ENCODE results near the gene MESP1.
A peak's percentile ranks its signal among the peaks of the same experiment; 100 is the strongest.
"Not testable (repeated sequence)": the region's sequence is repeated elsewhere in the genome, so short reads cannot be mapped to it uniquely, and the experiment has no call there.

Gene MESP1, protein sequence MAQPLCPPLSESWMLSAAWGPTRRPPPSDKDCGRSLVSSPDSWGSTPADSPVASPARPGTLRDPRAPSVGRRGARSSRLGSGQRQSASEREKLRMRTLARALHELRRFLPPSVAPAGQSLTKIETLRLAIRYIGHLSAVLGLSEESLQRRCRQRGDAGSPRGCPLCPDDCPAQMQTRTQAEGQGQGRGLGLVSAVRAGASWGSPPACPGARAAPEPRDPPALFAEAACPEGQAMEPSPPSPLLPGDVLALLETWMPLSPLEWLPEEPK

DNA sequence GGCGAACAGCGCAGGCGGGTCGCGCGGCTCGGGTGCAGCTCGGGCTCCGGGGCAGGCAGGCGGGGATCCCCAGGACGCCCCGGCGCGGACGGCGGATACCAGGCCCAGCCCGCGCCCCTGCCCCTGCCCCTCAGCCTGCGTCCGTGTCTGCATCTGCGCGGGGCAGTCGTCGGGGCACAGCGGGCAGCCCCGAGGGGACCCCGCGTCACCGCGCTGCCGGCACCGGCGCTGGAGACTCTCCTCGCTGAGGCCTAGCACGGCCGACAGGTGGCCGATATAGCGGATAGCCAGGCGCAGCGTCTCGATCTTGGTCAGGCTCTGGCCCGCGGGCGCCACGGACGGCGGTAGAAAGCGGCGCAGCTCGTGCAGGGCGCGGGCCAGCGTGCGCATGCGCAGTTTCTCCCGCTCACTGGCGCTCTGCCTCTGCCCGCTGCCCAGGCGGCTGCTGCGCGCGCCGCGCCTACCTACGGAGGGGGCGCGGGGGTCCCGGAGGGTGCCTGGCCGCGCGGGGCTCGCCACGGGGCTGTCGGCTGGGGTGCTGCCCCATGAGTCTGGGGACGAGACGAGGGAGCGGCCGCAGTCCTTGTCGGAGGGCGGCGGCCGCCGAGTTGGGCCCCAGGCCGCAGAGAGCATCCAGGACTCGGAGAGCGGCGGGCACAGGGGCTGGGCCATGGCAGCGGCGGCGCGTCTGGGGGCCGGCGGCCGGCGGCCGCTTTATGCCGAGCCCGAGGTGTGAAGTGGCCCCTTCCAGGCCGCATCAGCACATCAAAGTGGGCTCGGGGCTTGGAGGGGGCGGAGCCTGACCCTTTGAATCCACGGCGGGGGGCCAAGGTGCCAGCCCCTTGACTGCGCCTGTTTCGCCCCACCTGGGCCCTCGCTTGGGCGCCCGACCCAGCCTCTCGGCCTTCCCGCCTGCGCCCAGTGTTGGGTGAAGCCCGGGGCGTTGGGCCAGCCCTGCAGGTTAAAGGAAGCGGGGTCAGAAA is at the start of gene MESP1:
TSS of gene MESP1 (minus strand) at position 690 of the 983 bp plus-strand sequence. CDS start at position 672, 18 bp downstream.
- peak; percentile 80 for DNase-seq (ENCODE audit: low read depth)

DNA sequence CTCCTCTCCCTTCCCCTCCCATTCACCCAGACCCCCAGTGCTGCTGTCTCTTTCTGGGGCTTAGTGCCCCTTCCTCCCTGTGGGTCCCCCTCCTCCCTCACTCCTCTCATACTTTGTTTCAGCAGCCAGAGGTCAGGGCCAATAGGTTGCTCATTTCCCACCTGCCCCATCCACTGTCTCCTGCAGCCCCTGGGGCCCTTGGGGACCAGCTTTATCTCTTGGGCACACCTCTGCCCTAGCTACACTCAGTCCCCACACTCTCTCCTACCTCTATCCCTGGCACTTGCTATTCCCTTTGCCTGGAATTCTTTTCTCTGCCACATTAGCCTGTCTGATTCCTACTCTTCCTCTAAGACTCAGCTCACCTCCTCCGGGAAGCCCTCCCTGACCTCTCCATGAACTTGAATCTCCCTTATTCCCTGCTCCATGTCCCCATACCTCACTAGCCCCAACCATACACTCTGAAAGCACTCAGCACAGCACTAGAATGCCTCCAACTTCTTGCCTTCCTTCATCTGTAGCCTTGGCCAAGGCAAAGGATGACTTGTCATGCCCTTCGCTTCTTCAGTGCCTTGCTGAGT is 49.0 kb upstream of the MESP1 start:
- DNase-seq (ENCODE audit: low read depth) = no peak

DNA sequence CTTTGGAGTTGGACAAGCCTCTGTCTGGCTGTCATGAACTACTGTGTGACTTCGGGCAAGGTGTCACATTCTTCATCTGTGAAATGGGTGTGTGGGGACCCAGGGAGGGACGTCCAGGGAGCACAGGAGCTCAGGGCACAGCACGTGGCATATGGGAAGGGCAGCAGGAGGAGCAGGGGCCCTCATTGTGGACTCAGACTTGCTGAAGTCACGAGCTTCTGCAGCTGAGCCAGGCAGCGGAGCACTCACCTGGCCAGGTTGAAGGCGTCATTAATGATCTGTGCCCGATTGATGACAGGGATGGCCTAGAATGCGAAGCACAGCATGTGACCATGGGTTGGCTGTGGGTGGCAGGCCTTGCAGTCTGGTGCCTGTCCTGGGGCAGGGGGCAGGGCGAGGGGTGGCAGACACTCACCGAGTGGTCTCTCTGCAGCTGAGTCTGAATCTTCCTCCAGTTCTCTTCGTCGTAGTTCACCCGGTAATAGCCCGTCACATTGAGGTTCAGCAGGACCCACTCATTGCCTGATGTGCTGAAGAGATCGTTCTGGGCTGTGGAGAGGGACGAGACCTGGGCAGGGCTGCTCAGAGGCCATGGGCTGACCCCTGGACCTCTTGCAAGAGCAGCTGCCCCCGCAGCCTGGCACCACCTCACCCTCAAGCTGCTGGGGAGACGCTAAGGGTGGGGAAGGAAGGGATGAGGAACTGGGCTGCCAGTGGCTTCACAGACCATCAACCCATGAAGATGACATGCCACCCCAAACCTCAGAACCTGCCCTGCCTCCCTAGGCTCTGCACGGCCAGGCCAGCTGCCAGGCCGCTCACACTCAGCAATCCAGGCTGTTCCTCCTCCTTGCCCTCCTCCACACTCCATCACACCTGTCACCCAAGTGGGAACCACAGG is 48.2 kb upstream of the MESP1 start:
- DNase-seq (ENCODE audit: low read depth) = no peak

DNA sequence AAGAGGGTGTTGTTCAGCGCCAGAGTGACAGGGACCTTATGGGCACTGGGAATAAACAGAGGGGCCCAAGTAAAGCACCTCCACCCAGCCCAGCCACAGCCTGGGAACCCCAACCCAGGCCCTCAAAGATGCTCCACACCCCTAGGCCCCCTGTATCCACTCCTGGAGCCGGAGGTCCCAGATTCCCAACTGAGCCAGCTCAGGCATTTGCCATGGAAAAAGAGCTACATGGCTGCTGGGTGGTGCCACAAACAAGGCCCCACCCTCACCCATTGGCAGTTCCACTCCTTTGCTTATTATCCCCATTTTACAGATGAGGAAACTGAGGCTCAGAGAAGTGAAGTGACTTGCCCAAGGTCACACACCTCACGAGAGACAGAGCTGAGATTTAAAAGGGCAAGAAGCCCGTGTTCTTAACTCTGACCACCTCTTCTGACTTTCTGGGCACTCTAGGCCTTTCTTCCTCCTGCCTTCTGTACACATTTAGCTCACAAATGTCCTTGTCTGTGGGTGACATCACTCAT is 46.7 kb upstream of the MESP1 start:
- DNase-seq (ENCODE audit: low read depth) = no peak

DNA sequence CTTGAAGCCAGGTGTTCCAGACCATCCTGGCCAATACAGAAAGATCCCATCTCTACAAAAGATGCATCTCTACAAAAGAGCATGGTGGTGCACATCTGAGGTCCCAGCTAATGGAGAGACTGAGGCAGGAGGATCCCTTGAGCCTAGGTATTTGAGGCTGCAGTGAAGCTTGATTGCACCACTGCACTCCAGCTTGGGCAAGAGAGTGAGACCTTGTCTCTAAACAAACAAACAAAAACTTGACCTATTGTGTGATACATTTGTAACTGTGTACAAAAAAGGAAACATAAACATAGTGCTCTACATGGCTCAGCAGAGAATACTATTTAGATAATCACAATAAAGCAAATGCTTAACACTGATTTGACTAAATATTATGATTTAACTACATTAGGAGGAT is 44.9 kb upstream of the MESP1 start:
- no peak for DNase-seq (ENCODE audit: low read depth)

DNA sequence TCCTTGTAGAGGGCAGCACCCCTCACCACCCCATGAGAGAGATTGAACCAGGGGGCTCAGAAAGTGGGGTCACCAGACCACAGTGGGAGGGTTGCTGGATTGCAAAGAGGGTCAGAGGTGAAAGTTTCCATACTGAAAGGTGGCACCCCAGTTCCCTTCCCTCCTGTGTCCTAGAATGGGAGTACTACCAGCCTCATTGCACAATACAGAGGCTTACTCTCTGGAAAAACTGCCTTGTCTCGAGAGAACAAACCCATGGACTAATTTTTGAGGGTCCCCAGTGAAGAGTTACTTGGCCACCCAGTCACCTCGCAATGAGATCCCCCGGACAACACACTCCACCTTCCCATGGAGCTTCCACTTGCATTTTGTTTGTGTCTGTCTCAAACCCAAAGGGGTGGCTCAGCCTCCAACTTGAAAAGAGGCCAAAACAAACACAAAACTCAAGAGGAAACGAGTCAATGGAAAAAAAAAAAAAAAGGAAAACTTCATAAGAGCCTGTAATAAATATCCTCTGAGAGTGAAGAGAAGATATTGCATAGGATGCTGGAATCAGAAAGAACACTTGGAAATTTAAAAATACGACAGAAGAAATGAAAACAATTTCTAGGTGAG is 43.7 kb upstream of the MESP1 start:
- no peak for DNase-seq (ENCODE audit: low read depth)

DNA sequence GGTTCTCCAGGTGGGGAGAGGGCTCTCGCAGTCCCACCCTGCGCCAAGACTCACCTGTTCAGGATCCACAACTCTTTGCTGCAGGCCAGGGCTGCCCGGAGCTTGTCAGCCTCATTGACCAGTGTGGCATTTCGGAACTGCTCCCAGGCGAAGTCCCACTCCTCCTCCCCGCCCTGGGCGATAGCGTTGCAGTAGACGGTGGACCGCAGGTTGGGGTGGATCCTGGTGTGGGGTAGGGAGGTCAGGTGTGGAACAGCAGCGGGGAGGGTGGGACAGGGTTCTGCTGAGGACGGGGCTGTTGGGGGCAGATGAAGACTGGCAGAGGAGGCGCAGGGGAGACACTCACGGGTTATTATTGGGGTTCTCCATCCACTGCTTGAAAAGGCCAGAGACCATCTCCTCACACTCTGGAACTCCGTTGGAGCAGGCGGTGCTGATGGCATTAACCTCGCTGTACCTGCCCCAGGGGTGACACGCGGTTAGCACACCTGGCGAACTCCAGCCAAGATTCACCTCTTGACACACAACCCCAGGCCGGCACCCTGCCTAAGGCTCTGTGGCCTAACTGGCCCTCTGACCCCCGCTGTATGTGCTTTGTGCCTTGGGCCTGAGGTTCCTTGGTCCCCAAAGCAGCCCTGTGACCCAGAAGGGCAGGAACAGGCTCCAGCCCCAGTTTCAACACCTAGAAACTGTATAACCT is 41.2 kb upstream of the MESP1 start:
- no peak for DNase-seq (ENCODE audit: low read depth)

DNA sequence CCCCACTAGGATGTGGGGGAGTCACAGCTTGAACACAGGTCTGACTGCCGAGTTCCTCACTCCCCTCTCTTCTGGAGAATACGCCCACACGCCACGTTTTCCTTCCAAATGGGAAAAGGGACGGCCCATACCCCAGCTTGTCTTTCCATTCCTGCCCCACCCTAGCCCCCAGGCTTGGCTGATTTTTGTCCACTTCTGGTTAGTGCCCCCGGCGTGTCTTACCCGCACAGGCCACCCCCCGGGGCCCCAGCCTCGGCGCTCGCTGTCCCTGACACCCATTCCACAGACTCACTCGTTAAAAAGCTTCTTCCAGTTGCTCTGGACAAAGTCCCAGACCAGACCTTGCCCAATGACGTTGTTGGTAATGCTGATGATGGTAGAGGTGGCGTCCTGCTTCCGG is 39.6 kb upstream of the MESP1 start:
- no peak for DNase-seq (ENCODE audit: low read depth)

DNA sequence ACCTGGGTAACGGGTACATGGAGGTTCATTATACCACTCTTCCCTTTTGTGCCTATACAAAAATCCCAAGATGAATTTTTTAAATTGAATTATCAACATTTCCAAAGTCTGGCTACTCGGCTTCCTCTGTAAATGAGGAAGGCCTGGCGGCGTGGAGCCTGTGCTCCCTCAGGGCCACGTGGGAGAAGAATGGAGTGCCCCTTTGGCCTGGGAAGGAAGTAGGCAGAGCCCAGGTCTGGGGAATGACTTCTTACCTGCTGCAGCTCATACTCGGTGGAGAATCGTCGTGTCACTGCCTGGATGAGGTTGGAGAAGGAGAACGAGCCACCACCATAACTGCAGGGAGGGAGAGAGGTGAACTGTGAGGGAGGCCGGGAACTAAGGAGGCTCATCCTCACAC is 39.2 kb upstream of the MESP1 start:
- no peak for DNase-seq (ENCODE audit: low read depth)

DNA sequence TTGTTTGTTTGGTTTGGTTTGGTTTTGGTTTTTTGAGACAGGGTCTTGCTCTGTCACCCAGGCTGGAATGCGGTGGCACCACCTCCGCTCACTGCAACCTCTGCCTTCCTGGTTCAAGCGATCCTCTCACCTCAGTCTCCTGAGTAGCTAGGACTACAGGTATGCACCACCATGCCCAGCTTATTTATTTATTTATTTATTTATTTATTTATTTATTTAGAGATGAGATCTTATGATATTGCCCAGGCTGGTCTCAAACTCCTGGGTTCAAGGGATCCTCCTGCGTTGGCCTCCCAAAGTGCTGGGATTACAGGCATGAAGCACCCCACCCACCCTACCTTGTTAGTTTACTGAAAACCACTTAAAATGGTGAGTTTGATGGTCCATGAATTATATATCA is 37.5 kb upstream of the MESP1 start:
- not testable (repeated sequence) for DNase-seq (ENCODE audit: low read depth)

DNA sequence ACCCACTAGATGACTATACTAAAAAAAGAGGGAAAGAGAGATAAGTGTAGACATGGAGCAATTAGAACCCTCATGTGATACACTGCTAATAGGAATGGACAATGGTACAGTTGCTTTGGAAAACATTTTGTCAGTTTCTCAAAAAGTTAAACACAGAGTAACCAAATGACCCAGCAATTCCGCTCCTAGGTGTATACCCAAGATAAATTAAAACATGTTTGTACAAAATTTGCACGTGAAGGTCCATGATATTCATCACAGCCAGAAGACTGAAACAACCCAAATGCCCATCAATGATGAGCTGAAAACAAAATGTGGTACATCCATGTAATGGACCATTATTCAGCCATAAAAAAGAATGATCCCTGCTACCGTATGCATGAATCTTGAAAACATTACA is 36.9 kb upstream of the MESP1 start:
- DNase-seq (ENCODE audit: low read depth) = no peak

DNA sequence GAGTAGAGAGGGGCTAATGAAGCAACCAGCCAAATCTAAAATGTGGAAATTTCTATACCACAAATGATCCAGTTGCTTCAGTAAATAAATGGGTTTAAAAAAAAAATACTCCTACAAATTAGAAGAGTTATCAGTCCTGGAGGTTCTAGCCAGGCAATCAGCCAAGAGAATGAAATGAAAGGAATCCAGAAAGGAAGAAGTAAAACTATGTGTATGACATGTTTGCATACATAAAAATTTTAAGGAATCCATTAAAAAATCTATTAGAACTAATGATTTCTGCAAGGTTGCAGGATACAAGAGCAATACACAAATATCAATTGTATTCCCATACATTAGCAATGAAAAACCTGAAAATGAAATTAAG is 34.7 kb upstream of the MESP1 start:
- no peak for DNase-seq (ENCODE audit: low read depth)

DNA sequence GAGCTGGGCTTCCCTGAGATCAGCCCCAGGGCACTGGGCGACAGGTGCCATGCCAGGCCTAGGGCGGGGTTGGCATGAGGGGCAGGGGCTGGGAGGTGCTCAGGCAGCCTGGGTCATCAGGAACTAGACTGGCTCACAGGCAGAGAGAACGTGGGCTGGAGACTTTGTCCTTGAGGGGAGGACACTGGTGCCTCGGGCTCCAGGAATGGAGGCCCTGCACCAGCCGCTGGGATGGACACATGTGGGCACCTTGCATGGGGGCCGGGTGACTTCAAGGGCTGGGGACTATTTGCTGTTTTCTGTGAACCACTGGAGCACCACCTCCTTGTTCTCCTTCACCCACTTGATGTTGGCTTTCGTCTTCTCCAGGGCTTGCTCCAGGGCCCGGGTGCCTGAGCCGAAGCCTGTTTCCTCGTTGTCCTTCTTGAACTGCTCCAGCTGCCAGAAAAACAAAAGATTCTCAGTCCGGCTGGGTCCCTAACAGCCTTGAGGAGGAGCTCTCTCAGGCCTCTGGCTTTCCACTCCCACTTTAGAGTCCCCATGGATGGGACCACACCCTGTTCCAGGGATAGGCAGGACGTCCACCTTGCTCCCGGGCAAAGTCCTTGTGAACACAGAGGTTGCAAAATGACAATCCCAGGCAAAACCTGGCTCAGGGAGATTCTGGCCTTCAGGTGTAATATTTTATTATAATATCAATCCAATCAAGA is 34.2 kb upstream of the MESP1 start:
- no peak for DNase-seq (ENCODE audit: low read depth)

DNA sequence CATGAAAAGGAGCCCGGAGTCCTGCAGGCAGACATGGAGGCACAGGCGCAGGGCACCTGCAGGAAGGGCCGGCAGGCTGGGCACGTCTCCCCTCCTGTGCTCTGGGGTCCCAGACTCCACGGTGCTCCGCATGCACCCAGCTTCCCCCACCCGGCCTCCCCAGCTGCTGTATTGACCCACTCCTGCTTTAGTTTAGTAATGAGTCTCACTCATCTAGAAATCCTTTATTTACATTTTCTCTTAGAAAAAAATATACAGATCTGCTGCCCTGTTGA is 33.6 kb upstream of the MESP1 start:
- DNase-seq (ENCODE audit: low read depth) = no peak

DNA sequence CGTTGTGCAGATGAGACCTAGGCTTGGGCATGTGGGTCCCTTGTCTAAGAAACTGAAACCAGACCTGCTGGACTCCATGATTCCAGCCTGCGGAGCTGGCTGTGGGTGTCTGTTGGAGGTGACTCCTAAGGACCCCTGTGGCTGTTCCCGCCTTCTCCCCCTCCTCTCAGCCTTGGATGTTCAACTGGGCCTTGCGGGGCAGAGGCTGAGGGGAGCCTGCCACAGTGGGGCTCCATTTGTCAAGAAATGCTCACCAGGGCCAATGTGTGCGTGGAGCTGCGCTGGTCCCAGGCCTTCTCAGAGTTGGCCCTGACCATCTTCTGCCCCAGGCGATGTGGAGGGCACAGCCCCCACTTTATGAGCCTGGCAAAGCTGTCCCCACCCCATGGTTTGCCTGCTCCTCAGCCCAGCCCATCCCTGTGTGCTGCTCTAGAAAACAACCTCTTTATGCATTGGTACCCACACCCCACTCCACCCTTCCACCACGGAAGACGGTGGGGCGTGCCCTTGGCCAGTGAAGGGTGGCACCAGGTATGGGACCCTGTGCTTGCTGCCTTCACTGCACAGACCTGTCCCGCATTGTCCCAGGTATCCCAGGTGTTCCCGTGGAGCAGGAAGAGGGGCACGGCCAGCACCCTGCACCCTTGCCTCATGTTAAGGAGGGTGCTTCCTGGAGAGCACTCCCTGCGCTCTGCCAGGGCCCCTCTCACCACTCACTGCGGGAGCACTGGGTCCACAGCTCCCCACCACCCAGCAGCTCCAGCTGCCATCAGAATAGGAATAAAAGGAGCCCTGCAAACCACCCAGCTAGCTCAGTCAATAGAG is 33.0 kb upstream of the MESP1 start:
- DNase-seq (ENCODE audit: low read depth) = no peak

DNA sequence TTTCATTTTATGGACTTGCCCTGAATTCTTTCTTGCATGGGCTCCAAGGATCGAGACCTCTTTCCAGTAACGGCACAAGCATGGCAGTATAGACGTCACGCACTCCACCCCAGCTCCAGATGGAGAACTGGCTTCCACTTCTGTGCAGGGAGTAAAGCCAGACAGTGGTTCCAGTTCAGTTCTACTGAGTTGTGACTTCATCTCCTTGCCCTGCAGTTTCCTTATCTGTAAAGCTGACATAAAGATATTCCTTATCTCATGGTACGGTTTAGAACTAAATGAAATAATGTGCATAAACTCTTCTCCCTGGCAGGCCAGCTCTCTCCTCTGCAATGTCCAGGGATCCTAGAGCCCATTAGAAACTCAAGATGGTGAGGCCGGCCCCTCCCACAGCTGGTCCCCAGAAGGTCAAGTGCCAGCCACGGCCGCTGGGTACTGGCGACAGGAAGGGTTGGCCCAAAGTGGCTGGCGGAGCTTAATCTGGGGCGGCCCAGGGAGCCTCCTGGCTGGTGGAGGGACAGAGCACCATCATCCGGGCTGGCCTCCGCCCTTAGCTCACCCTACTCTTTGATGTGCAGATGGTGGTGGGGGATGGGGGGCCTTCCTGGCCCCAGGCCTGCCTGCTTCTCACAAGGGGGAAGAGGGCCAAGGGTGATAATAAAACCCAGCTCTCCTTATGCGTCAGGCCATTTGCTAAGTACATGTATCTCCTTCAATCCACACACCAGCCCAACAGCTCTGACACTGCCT is 32.2 kb upstream of the MESP1 start:
- DNase-seq (ENCODE audit: low read depth) = no peak

DNA sequence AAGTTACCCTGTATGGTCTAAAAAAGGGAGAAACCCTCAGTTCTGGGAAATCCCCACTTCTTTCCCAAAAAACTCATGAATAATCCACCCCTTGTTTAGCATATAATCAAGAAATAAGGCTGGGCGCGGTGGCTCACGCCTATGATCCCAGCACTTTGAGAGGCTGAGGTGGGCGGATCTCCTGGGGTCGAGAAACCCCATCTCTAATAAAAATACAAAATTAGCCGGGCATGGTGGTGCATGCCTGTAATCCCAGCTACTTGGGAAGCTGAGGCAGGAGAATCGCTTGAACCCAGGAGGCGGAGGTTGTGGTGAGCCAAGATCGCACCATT is 31.5 kb upstream of the MESP1 start:
- not testable (repeated sequence) for DNase-seq (ENCODE audit: low read depth)

DNA sequence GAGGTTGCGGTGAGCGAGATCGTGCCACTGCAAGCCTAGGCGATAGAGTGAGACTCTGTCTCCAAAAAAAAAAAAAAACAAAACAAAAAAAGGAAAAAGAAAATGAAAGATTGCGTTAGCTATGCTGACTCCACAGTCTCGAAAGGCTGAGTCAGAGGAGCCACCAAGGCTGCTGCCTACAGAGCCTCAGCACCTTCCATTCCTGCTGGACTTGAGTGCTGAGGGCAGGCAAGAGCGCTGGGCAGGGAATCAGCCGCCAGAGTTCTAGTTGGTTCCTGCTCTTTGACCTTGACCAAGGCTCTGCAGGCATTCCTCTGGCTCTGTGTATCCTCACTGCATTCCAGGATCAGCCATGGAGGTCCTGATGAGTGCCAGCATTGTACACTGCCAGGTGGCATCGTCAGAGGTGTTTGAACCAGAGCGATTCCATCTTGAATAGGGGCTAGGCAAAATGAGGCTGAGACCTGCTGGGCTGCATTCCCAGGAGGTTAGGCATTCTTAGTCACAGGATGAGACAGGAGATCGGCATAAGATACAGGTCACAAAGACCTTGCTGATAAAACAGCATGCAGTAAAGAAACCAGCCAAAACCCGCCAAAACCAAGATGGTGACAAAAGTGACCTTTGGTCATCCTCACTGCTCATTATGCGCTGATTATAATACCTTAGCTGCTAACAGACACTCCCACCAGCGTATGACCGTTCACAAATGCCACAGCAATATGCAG is 31.0 kb upstream of the MESP1 start:
- DNase-seq (ENCODE audit: low read depth) = no peak

Measured in activated T-cell treated with anti-CD3 and anti-CD28 coated beads for 24 hours (primary cell).